ENCODE data around the gene MYOZ3.

The MYOZ3 gene

GRCh38 chr5:150694612-150695011 lies 33.6 kb downstream of the MYOZ3 start:
- no peak for DNase-seq (ENCODE audit: low read depth)
- in situ Hi-C loops (cut with HindIII; ENCODE audit: low sequenced_read_pairs): no loop called here
- no peak overlapping the region for H3K4me3 ChIP-seq (ENCODE audit: low read depth, low read length)
- TF ChIP-seq CTCF (IDR thresholded peaks at IDR 0.05; ENCODE audit: low read depth, low read length, missing control alignments): no peak

GRCh38 chr5:150700246-150700593 lies 39.2 kb downstream of the MYOZ3 start:
- H3K4me3 ChIP-seq (ENCODE audit: low read depth, low read length): peak overlapping the region; percentile 96
- no peak for TF ChIP-seq CTCF (IDR thresholded peaks at IDR 0.05; ENCODE audit: low read depth, low read length, missing control alignments)
- no peak for DNase-seq (ENCODE audit: low read depth)
- in situ Hi-C loops (cut with HindIII; ENCODE audit: low sequenced_read_pairs): loop anchor here (5.0 kb wide), 1 partner anchor 143 kb away; no protein-coding TSS in a partner anchor

GRCh38 chr5:150700594-150701377 lies 39.7 kb downstream of the MYOZ3 start, which contains the start of gene RBM22:
TSS of gene RBM22 (minus strand) at chr5:150701062. CDS start at chr5:150700985, 77 bp downstream.
- peak; percentile 61 for TF ChIP-seq CTCF (IDR thresholded peaks at IDR 0.05; ENCODE audit: low read depth, low read length, missing control alignments)
- H3K4me3 ChIP-seq (ENCODE audit: low read depth, low read length): peak within 1 kb of the TSS; percentile 96
- in situ Hi-C loops (cut with HindIII; ENCODE audit: low sequenced_read_pairs): loop anchor here (5.0 kb wide), 1 partner anchor 143 kb away; no protein-coding TSS in a partner anchor
- peak; percentile 74 for DNase-seq (ENCODE audit: low read depth)

GRCh38 chr5:150703762-150704161 lies 42.7 kb downstream of the MYOZ3 start:
- no peak overlapping the region for H3K4me3 ChIP-seq (ENCODE audit: low read depth, low read length)
- DNase-seq (ENCODE audit: low read depth): no peak
- no peak for TF ChIP-seq CTCF (IDR thresholded peaks at IDR 0.05; ENCODE audit: low read depth, low read length, missing control alignments)
- in situ Hi-C loops (cut with HindIII; ENCODE audit: low sequenced_read_pairs): loop anchor here (5.0 kb wide), 1 partner anchor 146 kb away; no protein-coding TSS in a partner anchor

- no peak overlapping the region for H3K4me3 ChIP-seq (ENCODE audit: low read depth, low read length)
- no peak for TF ChIP-seq CTCF (IDR thresholded peaks at IDR 0.05; ENCODE audit: low read depth, low read length, missing control alignments)
- no peak for DNase-seq (ENCODE audit: low read depth)
- in situ Hi-C loops (cut with HindIII; ENCODE audit: low sequenced_read_pairs): no loop called here
Observed at GRCh38 chr5:150706776-150707390, 45.8 kb downstream of the MYOZ3 start.

- DNase-seq (ENCODE audit: low read depth): no peak
Observed at GRCh38 chr5:150710165-150710564, 49.1 kb downstream of the MYOZ3 start.

More at GRCh38 chr5:150710165-150710564, 49.1 kb downstream of the MYOZ3 start:
- in situ Hi-C loops (cut with HindIII; ENCODE audit: low sequenced_read_pairs): no loop called here
- peak; percentile 26 for TF ChIP-seq CTCF (IDR thresholded peaks at IDR 0.05; ENCODE audit: low read depth, low read length, missing control alignments)
- H3K4me3 ChIP-seq (ENCODE audit: low read depth, low read length): no peak overlapping the region
